Astrocyte of the cerebellum (primary cell): Measurements from ENCODE around the gene AFG1L.
"Not testable (repeated sequence)": the region's sequence is repeated elsewhere in the genome, so short reads cannot be mapped to it uniquely, and the experiment has no call there.

Experiments used
- DNase-seq: peaks from one replicate; pipeline ENCODE4 v3.0.0-alpha.2; 2011; ENCODE audit warnings: low read depth
- H3K4me3 ChIP-seq: 2 replicates; pipeline ENCODE4 v1.5.1; 2011; ENCODE audit warnings: mild to moderate bottlenecking, low read depth, low read length, moderate library complexity
- in situ Hi-C: cut with HindIII; loops from 2 replicates; pipeline ENCODE4 v1.10.0; 2017; ENCODE audit warnings: low sequenced_read_pairs
- TF ChIP-seq, protein P1 (sequence below): IDR thresholded peaks from 2 replicates; pipeline ENCODE4 v1.5.1; 2012; ENCODE audit warnings: low read length, low read depth, moderate library complexity, mild to moderate bottlenecking; ENCODE audit errors: missing control alignments

The AFG1L gene

GRCh38 chr6:108442770-108443520 is 148.1 kb downstream of the AFG1L start:
- H3K4me3 ChIP-seq: no peak overlapping the region
- TF ChIP-seq, protein P1, sequence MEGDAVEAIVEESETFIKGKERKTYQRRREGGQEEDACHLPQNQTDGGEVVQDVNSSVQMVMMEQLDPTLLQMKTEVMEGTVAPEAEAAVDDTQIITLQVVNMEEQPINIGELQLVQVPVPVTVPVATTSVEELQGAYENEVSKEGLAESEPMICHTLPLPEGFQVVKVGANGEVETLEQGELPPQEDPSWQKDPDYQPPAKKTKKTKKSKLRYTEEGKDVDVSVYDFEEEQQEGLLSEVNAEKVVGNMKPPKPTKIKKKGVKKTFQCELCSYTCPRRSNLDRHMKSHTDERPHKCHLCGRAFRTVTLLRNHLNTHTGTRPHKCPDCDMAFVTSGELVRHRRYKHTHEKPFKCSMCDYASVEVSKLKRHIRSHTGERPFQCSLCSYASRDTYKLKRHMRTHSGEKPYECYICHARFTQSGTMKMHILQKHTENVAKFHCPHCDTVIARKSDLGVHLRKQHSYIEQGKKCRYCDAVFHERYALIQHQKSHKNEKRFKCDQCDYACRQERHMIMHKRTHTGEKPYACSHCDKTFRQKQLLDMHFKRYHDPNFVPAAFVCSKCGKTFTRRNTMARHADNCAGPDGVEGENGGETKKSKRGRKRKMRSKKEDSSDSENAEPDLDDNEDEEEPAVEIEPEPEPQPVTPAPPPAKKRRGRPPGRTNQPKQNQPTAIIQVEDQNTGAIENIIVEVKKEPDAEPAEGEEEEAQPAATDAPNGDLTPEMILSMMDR: no peak
- in situ Hi-C loops: no loop called here
- no peak for DNase-seq

DNA sequence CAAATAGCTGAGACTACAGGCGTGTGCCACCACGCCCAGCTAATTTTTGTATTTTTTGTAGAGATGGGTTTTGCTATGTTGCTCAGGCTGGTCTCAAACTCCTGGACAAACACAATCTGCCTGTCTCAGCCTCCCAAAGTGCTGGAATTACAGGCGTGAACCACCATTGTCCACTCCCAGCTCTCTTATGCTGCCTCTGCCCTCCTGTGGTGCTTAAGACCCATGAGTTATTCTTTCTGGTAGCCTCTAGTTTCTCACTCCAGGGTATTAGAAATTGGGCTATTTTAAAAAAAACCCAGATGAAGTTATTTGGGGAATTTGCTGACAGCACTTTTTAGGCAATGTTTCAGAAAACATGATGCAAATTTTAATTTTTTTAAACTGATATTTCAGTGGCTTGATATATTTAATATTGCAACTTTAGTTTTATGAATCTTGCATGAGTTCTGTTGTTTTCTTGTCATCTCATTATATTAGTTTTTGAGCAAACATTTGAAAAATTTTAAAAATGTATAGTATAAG is 151.8 kb downstream of the AFG1L start:
- H3K4me3 ChIP-seq: no peak overlapping the region
- TF ChIP-seq, protein P1: no peak
- in situ Hi-C loops: no loop called here
- no peak for DNase-seq

DNA sequence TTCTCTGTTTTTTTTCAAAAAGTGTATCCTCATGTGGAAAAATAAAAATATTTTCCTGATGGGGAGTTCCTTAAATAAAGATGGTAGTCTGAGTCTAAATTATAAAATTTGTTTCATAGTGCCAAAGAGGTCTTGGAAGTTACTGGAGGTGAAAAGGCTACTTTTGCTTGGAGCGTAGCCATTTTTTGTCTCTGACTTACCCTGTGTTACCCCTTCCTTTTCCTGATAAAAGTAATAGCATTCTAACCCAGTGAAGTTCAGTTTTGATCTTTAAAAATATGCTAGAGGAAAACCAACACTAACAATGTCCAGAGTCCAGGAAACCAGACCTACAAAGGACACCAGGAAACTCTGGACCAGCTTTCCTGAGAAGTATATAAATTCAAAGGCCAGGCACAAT is 153.6 kb downstream of the AFG1L start:
- TF ChIP-seq, protein P1: no peak

DNA sequence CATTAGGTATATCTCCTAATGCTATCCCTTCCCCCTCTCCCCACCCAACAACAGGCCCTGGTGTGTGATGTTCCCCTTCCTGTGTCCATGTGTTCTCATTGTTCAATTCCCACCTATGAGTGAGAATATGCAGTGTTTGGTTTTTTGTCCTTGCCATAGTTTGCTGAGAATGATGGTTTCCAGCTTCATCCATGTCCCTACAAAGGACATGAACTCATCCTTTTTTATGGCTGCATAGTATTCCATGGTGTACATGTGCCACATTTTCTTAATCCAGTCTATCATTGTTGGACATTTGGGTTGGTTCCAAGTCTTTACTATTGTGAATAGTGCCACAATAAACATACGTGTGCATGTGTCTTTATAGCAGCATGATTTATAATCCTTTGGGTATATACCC is 154.9 kb downstream of the AFG1L start:
- in situ Hi-C loops, H3K4me3 ChIP-seq, DNase-seq: not testable (repeated sequence)

More for the DNA sequence above, 153.6 kb downstream of the AFG1L start:
- in situ Hi-C loops: no loop called here
- DNase-seq: no peak
- H3K4me3 ChIP-seq: no peak overlapping the region

- TF ChIP-seq, protein P1: no peak
- DNase-seq: no peak
- in situ Hi-C loops: no loop called here
- no peak overlapping the region for H3K4me3 ChIP-seq
These were observed 157.0 kb downstream of the AFG1L start for GRCh38 chr6:108451816-108452215.

GRCh38 chr6:108452711-108453195 is 157.9 kb downstream of the AFG1L start:
- peak; percentile 80 for DNase-seq
- H3K4me3 ChIP-seq: no peak overlapping the region
- in situ Hi-C loops: no loop called here
- TF ChIP-seq, protein P1: no peak

GRCh38 chr6:108453601-108454185 is 158.8 kb downstream of the AFG1L start:
- TF ChIP-seq, protein P1: peak; percentile 3
- H3K4me3 ChIP-seq: no peak overlapping the region
- in situ Hi-C loops: no loop called here
- DNase-seq: peak; percentile 59
